Measurements from ENCODE around the gene MTFR1L.
"Not testable (repeated sequence)": the region's sequence is repeated elsewhere in the genome, so short reads cannot be mapped to it uniquely, and the experiment has no call there.

The MTFR1L gene

DNA sequence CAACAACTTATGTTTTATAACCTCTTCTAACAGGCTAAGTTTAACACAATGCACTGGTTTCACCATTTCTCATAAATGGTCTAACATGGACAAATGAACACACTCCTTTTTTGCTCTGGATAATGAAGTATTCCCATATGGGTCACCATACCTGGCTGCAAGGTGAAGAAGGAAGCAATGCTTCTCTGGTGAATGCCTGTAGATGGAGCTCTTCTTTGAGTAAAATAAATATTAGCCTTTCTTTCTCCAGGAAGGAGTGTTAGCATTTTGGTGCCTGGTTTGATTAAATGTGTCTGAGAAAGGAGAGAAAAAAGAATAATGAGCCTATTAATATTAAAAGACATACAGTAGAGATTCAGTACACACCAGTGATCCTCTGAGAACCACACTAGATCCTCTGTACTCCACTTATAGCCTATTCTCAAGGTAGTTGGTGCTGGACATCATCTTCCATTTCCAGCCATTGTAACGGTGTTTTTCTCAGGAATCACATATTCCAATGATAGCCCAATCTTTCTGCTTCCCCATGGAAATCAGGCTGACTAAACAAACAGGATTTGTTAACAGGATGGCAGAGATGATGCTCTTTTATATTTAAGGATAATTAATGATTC lies 17.6 kb downstream of the MTFR1L start:
- H3K4me3 ChIP-seq (ENCODE audit: low read depth, low read length), result no peak overlapping the region
- peak; percentile 40 for DNase-seq (ENCODE audit: low read depth)
- TF ChIP-seq, protein P1, sequence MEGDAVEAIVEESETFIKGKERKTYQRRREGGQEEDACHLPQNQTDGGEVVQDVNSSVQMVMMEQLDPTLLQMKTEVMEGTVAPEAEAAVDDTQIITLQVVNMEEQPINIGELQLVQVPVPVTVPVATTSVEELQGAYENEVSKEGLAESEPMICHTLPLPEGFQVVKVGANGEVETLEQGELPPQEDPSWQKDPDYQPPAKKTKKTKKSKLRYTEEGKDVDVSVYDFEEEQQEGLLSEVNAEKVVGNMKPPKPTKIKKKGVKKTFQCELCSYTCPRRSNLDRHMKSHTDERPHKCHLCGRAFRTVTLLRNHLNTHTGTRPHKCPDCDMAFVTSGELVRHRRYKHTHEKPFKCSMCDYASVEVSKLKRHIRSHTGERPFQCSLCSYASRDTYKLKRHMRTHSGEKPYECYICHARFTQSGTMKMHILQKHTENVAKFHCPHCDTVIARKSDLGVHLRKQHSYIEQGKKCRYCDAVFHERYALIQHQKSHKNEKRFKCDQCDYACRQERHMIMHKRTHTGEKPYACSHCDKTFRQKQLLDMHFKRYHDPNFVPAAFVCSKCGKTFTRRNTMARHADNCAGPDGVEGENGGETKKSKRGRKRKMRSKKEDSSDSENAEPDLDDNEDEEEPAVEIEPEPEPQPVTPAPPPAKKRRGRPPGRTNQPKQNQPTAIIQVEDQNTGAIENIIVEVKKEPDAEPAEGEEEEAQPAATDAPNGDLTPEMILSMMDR (conservative IDR thresholded peaks at IDR 0.05; ENCODE audit: low read depth, low read length), result peak; percentile 61

DNA sequence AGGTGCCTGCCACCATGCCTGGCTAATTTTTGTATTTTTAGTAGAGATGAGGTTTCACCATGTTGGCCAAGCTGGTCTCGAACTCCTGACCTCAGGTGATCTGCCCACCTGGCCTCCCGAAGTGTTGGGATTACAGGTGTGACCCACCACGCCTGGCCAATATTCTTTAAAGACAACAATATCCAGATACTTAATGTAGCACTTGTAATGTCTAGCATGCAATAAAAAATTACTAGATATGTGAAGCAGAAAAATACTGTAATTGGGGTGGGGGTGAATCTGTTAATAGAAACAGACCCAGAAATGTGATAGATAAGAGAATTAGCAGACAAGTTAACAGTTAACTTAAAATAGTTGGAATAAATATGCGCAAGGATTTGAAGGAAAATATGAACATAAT lies 20.1 kb downstream of the MTFR1L start:
- not testable (repeated sequence) for DNase-seq (ENCODE audit: low read depth); H3K4me3 ChIP-seq (ENCODE audit: low read depth, low read length)

DNA sequence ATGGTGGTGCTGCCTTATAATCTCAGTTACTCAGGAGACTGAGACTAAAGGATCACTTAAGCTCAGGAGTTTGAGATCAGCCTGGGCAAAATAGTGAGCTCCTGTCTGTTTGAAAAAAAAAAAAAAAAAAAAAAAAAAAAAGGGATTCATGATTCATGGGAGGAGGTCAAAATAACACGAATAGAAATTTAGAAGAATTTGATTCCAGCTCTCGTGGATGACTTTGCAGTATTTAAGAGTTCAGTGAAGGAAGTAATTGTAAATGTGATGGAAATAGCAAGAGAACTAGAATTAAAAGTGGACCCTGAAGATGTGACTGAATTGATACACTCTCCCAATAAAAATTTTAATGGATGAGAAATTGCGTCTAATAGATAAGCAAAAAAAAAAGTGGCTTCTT lies 23.7 kb downstream of the MTFR1L start:
- TF ChIP-seq, protein P1 (conservative IDR thresholded peaks at IDR 0.05; ENCODE audit: low read depth, low read length), result no peak
- DNase-seq (ENCODE audit: low read depth), result no peak
- H3K4me3 ChIP-seq (ENCODE audit: low read depth, low read length), result no peak overlapping the region

DNA sequence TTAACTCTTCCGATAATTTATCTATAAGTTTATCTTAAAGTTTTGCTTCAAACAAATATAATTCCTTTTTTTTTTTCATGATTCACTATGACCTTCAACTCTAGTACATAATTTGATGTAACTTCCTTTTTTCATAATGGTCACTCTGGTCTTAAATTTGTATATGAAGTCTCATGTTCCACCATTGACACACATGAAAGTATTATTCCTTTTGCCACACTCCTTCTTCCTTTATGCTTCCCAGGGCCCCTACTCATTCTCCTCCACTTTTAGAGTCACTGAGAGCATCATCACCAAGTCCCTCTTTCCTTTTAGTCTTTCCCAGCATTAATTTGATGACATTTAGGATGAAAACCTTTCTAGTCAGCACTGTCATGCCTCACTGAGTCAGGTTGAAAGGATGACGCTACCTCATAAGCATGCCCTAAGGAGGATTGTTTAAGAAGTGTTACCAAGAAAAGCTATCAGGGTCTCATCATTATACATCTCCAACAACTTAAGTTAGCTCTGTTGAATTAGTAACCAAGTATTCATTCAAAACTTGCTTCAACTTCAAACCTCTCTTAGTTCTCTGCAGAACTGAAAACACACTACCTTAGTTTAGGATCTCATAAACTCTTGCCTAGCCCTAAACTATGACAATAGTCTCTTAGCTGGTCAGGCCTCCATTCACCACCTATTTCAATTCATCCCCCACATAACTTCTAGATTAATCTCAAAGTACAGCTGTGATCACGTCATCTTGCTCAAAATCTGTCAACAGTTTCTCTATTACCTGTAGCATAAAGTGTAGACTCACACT lies 25.0 kb downstream of the MTFR1L start:
- no peak overlapping the region for H3K4me3 ChIP-seq (ENCODE audit: low read depth, low read length)
- TF ChIP-seq, protein P1 (conservative IDR thresholded peaks at IDR 0.05; ENCODE audit: low read depth, low read length), result no peak
- DNase-seq (ENCODE audit: low read depth), result no peak

DNA sequence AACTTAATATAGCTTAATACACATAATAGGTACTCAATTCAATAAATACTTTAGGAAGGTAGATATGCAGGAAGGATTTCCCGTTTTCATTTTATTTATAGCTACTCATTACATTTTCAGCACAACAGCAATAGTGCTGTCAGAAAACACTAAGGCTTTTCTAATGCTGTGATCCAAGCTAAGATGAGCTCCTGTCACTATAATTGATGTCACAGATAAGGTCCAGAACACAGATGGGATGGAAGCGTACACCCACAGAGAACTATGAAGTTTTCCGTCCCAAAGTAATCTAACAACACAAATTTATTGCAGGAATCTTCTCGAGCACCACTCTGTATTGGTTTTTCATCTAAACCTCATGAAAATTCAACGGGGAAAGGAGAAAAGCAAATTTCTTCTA lies 25.9 kb downstream of the MTFR1L start:
- H3K4me3 ChIP-seq (ENCODE audit: low read depth, low read length), result no peak overlapping the region
- DNase-seq (ENCODE audit: low read depth), result no peak
- TF ChIP-seq, protein P1 (conservative IDR thresholded peaks at IDR 0.05; ENCODE audit: low read depth, low read length), result no peak

DNA sequence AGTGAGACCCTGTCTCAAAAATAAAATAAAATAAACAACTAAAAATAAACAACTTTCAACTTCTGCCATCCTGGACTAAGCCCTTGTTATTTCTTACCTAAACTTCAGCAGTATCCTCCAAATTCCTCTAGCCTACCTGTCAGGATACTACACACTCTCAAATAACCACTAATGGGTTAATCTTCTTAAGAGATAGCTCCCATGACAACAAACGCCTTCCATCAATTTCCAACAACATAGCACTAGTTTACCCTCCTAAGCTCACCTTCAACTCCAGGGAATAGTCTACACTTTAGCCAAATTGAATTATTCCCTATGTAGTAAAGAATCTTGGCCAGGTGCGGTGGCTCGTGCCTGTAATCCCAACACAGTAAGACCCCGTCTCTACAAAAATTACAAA lies 28.2 kb downstream of the MTFR1L start:
- no peak overlapping the region for H3K4me3 ChIP-seq (ENCODE audit: low read depth, low read length)
- DNase-seq (ENCODE audit: low read depth), result no peak
- TF ChIP-seq, protein P1 (conservative IDR thresholded peaks at IDR 0.05; ENCODE audit: low read depth, low read length), result no peak

DNA sequence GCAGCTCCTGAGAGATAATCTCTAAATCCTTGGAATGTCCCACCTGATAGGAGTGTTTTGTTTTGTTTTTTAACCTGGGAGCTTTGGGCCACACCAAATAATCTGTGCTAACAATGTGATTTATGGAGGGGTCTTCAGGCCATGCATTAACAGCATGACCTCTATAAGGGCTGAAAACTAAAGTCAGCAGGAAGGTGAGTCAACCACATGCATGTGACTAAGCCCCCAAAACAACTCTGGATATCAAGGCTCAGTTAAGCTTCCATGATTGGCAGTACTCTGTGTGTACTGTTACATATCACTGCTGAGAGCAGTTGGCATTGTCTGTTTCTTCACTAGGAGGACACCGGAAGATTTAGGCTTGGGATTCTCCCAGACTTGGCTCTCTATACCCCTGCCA lies 28.8 kb downstream of the MTFR1L start:
- TF ChIP-seq, protein P1 (conservative IDR thresholded peaks at IDR 0.05; ENCODE audit: low read depth, low read length), result no peak
- DNase-seq (ENCODE audit: low read depth), result no peak
- H3K4me3 ChIP-seq (ENCODE audit: low read depth, low read length), result no peak overlapping the region

Measured in choroid plexus epithelial cell (primary cell).